Stimulated activated naive CD8-positive, alpha-beta T cell treated with anti-CD3 and anti-CD28 coated beads, Interleukin-15, Interleukin-2, amounts not matched to agents 100 U/mL and 50 U/mL, for 24 hours (primary cell): ENCODE data around the gene CAPN2.
A peak's percentile ranks its signal among the peaks of the same experiment; 100 is the strongest.

Experiments used
- ATAC-seq: fragments of 150-1000 bp; cut with Tn5 transposase; one replicate; pipeline ENCODE4 v1.10.0; 2021
- DNase-seq: peaks from one replicate; pipeline ENCODE4 v3.0.0; 2021

The CAPN2 gene

DNA sequence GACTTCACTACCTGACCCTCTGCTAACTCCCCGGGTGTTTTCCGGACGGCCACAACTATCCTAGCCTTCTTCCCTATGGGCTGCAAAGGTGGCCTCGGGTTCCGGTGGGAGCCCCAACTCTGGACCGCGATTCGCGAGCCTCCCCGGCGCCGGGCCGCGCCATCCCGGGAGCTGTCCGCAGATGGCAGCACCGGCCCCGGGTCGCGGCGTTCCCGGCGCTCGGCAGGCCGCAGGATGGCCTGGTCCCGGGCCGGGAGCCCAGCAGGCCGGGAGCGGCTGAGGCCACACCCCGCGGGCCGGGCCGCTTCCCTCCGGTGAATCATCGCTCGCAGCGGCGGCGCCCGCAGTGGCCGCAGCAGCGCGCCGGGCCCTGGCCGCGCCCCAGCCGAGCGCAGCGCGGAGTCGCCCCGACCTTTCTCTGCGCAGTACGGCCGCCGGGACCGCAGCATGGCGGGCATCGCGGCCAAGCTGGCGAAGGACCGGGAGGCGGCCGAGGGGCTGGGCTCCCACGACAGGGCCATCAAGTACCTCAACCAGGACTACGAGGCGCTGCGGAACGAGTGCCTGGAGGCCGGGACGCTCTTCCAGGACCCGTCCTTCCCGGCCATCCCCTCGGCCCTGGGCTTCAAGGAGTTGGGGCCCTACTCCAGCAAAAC is at the start of gene CAPN2:
CAPN2 (plus strand) TSS at position 346 of the 656 bp plus-strand sequence; CDS start at position 448, 102 bp downstream.
- DNase-seq (peak; percentile 73), ATAC-seq (peak; percentile 64)

DNA sequence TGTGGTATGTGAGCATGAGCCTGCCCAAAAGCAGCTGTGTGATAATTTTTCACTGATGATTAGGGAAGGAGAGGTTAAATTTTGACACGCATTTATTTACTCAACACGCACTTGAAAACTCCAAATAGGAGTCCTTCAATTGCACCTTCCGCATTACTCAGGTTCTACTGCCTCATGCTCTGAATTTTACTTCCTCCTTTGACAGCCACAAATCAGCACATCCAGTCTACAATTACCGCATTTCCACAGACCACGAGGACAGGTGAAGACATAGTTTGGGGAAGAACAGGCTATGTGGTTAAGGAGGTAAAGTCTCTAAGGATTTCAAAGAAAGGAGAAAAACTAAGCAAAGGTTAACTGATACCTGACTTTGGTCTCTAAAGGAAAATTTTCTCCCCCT is 49.4 kb upstream of the CAPN2 start:
- ATAC-seq (no peak), DNase-seq (no peak)

DNA sequence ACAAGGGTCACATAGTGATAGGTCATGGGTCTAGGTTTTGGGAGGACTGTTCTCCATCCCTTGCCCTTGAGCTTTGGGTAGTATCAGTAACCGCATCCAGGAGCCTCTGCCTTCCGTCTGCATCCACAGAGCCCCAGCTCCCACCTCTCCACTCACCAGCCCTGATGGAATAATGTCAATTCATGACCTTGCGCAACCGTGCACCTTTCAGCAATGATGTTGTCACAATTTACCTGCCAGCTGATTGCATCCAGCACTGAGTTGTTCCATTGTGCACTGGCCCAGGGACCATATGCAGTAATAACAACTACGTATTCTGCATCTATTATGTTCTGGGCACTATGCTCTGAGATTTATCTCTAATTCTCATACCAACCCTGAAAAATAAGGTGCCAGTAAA is 48.2 kb upstream of the CAPN2 start:
- ATAC-seq (no peak), DNase-seq (no peak)

DNA sequence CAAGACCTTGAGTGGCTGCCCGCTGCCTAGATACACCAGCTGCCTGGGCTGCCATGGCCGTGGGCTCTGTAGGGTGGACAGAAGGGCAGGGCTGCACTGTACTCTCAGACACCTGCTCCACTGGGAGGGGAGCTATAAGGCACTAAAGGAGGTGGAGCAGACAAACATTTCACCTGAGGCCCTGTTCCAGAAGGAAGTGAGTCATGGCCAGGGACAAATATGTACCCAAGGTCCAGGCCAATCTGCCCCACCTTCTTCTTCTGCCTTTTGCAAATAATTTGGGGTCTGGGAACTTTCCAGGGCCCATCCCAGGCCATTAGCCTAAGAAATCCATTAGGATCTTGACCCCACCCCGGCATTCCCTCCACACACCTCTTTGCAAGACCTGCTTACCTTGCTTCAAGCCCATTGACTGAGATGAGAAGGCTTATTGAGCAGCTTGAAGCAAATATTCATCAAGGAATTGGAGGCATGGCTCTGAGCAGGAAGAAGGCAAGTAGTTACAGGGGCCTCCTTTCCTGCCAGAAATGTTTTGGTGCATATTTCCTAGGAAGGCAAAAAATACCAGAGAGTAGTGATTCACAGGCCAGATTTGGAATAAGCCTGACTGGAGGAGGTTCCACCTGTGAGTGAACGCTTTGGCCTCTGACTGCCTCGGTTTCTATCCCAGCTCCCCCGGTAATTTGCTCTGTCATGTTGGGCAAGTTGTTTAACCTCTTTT is 46.6 kb upstream of the CAPN2 start, which contains the start of gene CAPN8:
CAPN8 (minus strand) TSS at position 110 of the 721 bp plus-strand sequence; CDS start at position 55, 55 bp downstream.
- DNase-seq (no peak), ATAC-seq (no peak)

DNA sequence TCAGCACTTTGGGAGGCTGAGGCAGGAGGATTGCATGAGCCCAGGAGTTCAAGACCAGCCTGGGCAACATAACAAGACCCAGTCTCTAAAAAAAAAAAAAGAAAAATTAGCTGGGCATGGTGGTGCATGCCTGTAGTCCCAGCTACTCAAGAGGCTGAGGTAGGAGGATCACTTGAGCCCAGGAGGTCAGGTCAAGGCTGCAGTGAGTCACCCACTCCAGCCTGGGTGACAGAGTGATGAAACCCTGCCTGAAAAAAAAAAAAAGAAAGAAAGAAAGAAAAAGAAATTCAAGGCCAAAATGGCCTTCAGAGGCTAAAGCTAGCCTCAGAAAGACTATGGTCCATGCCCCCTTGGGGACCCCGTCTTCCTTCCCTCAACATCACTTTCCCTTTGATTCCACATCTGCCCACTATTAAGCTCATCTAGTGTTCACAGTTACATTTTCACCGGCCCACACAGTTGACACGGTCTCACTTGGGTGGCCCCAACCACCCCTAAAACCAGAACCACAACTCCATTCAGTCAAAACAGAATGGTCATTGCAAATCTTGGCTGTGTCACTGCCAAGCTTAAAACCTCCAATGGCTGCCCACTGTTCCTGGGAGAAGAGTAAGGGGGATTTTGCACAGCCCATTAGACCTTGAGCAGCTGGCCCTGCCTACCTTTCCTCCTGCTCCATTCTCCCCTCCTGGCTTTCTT is 44.7 kb upstream of the CAPN2 start:
- DNase-seq (no peak), ATAC-seq (no peak)

DNA sequence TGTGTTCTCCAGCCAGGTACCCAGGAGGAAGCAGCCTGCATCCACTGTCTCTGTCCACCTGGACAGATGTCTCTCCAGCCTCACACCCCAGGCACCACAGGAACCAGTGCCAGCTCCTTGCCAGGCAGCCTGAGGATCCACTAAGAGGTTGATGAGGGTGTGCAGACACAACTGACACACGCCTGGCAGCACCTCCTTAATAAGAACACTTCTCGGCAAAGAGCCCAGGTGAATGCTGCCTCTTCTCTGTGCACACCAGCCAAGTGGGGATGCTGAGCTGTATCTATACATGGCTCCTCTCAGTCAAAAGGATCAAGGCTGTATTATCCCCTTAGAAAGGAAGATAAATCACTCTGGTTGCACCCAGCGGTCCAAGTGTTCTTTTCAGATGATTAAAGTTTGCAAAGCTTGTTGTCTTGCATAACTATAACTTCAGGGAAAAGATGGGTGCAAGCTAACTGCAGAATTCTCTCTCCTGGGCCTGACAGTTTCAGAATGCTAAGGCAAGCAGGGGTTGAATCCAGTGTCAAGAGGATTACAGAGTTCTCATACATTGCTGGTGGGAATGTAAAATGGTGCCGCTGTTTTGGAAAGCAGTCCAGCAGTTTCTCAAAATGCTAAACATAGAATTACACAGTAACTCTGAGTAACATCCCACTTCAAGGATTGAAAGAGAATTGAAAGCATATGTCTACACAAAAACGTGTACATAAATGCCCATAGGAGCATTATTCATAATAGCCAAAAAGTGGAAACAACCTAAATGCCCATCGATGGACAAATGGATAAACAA is 43.1 kb upstream of the CAPN2 start:
- DNase-seq (no peak), ATAC-seq (no peak)

DNA sequence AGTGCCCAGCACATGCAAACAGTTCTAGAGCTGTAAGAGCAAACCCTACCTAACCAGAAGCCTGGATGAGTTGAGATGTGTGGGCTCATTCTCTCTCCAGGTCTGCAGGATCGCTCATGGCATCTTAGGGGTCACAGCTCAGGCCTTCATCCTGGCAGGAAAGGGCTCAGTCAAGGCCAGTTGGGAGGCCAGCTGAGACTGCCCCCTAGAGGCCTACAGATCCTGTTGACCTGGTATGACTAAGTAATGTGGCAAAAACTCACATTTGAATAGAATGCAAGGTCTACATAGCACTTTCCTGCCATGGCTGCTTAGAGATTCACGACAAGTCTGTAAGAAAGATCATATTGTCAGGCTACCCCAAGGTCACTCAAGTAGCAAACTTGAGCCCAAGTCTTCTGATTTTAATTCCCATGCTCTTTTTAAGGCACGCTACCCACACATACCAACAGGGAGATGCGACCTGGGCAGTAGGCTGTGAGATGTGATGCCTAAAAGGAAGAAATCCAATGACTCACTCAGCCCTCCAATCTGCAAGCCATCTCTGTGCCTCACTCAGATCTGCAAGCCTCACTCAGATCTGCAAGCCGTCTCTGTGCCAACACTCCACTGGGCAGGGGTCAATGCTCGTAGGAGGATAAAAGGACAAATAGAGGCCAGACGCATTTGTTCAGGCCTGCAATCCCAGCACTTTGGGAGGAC is 41.7 kb upstream of the CAPN2 start:
- ATAC-seq (peak; percentile 57), DNase-seq (peak; percentile 18)

DNA sequence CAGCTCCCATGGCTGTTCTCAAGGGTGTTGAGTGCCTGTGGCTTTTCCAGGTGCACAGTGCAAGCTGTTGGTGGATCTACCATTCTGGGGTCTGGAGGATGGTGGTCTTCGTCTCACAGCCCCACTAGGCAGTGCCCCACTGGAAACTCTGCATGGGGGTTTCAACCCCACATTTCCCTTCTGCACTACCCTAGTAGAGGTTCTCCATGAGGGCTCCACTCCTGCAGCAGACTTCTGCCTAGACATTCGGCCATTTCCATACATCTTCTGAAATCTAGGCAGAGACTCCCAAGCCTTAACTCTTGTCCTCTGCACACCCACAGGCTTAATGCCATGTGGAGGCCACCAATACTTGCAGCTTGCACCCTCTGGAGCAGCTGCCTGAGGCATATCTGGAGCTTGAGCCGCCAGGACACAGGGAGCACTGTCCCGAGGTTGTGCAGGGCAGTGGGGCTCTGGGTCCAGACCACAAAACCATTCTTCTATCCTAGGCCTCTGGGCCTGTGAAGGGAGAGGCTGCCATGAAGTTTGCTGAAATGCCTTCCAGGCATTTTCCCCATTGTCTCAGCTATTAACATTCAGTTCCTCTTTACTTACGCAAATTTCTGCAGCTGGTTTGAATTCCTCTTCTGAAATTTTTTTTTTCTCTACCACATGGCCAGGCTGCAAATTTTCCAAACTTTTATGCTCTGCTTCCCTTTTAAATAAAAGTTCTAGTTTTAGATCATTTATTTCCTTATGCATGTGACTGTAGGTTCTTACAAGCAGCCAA is 38.0 kb upstream of the CAPN2 start:
- no peak for ATAC-seq
- no peak for DNase-seq

DNA sequence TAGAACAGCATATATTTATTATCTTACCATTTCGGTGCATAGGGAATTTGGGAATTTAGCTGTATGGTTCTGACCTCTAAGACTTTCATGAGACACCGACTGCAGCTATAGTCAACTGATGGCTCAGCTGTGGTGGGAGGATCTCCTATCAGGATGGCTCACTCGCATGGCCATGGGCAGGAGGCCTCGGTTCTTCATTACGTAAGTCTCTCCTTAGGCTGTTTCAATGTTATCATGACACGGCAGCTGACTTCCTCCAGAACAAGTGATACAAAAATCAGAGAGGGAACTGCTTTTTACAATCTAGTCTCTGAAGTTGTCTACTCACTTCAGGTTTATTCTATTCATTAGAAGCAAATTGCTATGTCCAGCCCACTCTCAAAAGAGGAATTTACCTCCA is 33.5 kb upstream of the CAPN2 start:
- ATAC-seq = no peak
- no peak for DNase-seq

DNA sequence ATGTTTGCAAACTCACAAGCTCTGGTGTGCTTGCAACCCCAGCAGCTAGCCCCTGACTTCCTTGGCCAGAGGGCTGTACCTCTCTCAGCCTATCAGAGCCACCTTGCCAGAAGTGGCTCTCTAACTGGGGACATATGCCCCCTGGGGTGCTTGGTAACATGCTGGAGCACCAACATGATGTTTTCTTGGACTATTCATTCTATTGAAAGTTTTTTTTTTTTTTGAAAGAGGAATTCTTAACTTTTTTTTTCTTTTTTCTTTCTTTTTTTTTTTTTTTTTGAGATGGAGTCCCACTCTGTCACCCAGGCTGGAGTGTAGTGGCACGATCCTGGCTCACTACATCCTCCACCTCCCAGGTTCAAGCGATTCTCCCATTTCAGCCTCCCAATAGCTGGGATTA is 32.2 kb upstream of the CAPN2 start:
- no peak for ATAC-seq
- no peak for DNase-seq

DNA sequence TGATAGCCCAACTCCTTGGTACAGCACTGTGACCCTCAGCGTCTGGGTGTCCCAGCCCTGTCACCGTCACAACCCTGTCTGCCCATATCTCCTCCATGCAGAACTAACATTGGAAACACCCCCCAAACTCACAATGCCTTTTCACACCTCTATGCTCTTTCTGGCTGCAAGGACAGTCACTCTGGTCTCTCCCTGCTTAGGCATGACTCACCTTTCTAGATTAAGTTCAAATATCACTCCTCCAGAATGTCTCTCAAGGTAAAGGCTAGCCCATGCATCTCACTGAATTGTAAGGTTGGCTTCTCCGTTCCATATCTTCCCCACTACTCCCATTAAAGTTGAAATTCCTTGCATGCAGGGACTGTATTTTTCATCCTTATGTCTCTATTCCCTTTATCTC is 29.8 kb upstream of the CAPN2 start:
- ATAC-seq (peak; percentile 52), DNase-seq (no peak)

DNA sequence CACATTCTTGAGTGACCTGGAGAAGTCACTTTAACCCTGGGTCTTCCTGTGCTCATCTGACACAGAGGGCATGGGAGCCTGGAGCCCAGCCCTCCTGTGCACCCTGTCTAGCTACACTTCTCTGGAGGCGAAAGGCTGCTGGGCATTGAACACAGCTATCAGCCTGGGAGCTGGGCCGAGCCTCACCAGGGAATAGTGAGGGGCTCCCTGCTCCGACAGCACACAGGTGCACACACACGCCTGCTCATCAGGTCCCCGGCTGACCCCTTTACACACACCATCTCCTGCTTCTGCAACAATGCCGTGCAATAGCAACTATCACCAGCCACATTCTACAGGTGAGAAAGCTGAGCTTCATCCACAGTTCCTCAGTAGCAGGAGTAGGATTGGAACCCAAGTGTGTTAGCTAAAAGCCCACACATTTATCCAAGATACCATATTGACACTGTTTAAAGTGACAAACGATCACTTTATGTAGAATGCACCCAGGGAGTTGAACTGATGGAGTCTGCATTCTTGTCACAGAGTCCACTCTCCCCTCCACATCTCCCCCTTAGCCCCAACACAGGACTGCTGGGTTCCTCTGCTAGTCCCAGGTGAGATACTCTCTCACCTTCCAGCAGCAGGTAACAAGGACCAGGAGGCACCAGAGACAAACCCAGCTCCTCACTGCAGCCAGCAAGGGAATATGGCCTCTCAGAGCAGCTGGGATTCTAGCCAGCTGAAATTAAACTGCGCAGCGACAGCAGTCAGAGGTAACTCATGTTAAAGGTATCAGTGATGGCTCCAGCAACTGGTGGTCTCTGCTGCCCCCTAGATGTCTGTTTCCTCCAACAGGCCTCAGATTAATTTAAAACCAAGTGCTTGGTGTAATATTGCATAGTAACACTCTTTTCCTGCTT is 28.5 kb upstream of the CAPN2 start:
- ATAC-seq = peak; percentile 16
- peak; percentile 66 for DNase-seq

DNA sequence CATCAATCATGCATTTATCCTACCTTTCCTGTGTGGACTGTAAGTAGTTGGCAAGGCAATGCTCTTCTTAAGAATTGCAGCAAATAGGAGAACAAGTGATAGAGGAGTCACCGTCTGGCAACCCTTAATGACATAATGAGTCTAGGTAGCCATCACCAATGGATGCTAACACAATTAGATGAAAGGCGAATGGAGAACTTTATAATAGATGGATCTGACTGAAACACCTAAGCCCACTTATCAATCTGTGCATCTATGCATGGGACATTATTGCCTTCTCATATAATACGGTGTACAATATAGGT is 27.9 kb upstream of the CAPN2 start:
- DNase-seq = no peak
- ATAC-seq = no peak

DNA sequence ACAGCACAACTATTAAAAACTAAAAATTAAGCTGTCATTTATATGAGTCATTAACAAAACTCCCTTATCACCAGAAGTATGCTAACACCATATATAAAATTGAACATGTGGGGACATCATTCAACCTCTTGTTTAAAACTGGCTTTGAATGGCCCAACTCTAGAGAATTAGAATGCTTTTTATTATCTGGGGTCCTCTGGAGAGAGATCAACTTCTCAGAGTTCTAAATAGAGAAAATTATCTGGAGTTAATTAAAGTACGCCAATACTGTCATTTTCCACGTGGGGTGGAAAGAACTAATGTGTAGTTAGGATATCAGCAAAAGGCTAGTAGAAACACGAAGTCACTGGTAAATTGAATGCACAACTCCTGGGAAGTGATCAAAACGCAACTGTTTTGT is 21.2 kb upstream of the CAPN2 start:
- DNase-seq (no peak), ATAC-seq (no peak)

DNA sequence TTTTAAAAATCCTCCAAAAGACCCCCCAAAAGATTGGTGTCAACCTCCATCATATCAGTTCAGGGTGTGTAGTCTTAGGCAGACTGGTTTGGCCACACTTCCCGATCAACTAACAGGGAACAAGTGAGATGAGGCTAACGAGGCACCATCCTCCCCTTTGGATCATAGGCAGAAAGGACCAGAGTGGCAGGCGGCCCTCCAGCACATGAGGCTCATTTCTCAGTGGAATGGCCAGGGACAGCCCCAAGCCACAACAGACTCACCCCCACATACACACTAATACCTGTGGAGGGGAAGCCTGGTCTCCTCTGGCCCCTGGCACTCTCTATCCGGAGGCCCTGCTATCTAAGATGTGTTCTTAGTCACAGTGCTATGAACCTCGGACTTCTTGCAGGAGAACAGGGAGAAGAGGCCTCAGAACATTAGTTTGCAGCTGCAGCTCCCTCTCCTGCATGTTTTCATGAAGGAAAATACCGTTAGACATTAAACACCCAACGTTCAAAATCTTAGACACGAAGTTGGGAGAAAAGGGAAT is 17.3 kb upstream of the CAPN2 start:
- no peak for ATAC-seq
- DNase-seq = no peak

DNA sequence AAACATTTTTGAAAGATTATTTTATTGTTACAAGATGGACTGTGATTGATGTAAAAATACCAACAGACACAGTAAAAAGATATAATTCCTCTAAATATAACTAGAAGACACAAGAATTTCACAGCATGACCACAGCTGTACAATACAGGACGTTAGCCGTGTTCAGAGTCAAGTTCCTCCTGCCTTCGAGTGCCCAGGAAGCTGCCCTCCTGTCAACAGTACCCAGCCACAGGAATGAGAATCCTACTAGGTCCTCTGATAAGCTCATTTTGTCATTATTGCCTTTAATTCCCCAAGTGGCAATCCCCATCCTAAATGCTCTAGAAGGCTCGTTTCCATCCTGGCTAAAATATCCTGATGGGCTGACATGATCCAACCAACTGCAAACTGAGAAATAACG is 16.4 kb upstream of the CAPN2 start:
- DNase-seq (no peak), ATAC-seq (no peak)

DNA sequence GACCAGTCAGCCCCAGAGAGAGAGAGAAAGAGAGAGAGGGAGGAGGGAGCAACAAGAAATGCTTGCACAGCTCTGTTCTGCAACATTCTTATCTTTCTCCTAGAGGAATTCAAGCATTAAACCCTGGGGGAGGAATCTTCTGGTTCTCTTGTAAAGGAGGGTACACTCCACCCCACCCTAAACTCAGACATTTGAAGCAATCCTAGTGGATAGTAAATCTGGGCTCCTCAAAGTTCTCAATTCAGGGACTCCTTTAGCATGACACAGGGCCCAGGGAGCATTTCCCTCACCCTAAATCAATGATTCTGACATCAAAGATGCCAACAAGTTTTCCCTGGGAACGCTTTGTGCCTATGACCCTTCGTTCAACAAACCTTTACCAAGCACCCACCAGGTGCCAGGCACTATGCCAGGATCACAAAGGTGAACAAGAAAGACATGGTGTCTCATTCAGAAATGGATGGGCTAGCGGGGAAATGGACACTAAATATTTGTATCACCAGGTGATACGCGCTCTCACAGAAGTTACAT is 11.9 kb upstream of the CAPN2 start:
- ATAC-seq (no peak), DNase-seq (no peak)

DNA sequence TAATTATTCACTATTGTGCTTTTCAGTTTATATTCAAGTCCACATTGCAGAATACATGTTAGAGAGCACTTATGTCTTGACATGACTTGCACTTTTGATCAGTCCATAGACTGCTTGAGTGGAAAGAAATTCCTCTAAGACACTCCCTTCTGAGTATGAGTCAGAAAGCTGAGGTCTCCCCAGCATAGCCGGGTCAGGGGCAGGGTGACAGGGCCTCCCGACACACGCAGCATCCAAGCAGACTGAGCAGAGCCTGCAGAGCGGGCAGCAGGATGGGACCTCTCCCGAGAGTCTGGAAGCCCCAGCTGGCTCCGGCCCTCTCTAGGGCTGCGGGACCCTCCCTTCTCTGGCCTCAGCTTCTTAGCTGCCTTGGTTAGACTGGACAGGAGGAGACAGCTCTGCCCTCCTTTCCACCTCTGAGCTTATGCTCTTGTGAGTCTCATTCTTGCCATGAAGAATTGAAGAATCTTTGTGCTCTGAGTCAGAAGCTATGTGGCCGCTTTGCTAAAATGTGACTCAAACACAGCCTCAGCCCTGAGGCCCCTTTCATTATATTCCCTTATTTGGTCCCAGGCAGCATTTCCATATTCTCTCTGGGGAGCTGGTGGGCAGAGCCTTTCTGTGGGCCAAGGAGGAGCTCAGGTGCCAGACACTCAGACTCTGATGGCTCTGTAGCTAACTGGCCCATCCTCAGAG is 11.2 kb upstream of the CAPN2 start:
- ATAC-seq = peak; percentile 79
- DNase-seq = peak; percentile 57
